NCI-H446 (cell line): ENCODE measurements around the gene ODAPH.
"Not testable (repeated sequence)": the region's sequence is repeated elsewhere in the genome, so short reads cannot be mapped to it uniquely, and the experiment has no call there.

Experiments used
- DNase-seq, 2 experiments: peaks; one replicate each; lab custom pipeline; 2025; lab: John Stamatoyannopoulos, UW

Gene ODAPH

GRCh38 chr4:75555294-75556164 is at the start of gene ODAPH:
TSS of gene ODAPH (plus strand) at chr4:75556066. CDS start at chr4:75556083, 17 bp downstream.
- no peak for DNase-seq

- DNase-seq, result not testable (repeated sequence)
These were observed 46.3 kb upstream of the ODAPH start for GRCh38 chr4:75509592-75509991.

- no peak for DNase-seq
These were observed 44.0 kb upstream of the ODAPH start for GRCh38 chr4:75511841-75512240.

GRCh38 chr4:75512386-75513211 is 43.3 kb upstream of the ODAPH start:
- no peak for DNase-seq

- DNase-seq, result no peak
These were observed 42.2 kb upstream of the ODAPH start for GRCh38 chr4:75513526-75514130.

- DNase-seq, result peak; percentile 92 to 96
These were observed 41.5 kb upstream of the ODAPH start, which contains the start of the genes RCHY1 and THAP6 for GRCh38 chr4:75514131-75514948. TSS of gene RCHY1 (minus strand) at chr4:75514403. CDS start at chr4:75514286, 117 bp downstream. TSS of gene THAP6 (plus strand) at chr4:75514473. CDS start at chr4:75515453, 980 bp downstream.

GRCh38 chr4:75514949-75515612 is 40.8 kb upstream of the ODAPH start:
- no peak for DNase-seq

- no peak for DNase-seq
These were observed 39.7 kb upstream of the ODAPH start for GRCh38 chr4:75516144-75516543.

- DNase-seq, result not testable (repeated sequence)
These were observed 36.4 kb upstream of the ODAPH start for GRCh38 chr4:75519452-75519851.

GRCh38 chr4:75525086-75525485 is 30.8 kb upstream of the ODAPH start:
- no peak for DNase-seq

- no peak for DNase-seq
These were observed 30.0 kb upstream of the ODAPH start for GRCh38 chr4:75525910-75526309.

GRCh38 chr4:75527482-75527881 is 28.4 kb upstream of the ODAPH start:
- no peak for DNase-seq

GRCh38 chr4:75530556-75531322 is 25.1 kb upstream of the ODAPH start:
- no peak for DNase-seq

GRCh38 chr4:75531536-75532143 is 24.2 kb upstream of the ODAPH start:
- not testable (repeated sequence) for DNase-seq

GRCh38 chr4:75533339-75533887 is 22.5 kb upstream of the ODAPH start:
- not testable (repeated sequence) for DNase-seq

- not testable (repeated sequence) for DNase-seq
These were observed 21.9 kb upstream of the ODAPH start for GRCh38 chr4:75533926-75534325.

GRCh38 chr4:75537308-75537707 is 18.6 kb upstream of the ODAPH start:
- DNase-seq, result not testable (repeated sequence)

GRCh38 chr4:75542824-75543223 is 13.0 kb upstream of the ODAPH start:
- DNase-seq, result no peak

- DNase-seq, result not testable (repeated sequence)
These were observed 11.6 kb upstream of the ODAPH start for GRCh38 chr4:75544220-75544619.
